Vagina (tissue), 2 donors: ENCODE data around the gene CCT5.

Experiments used
- POLR2A ChIP-seq, 2 donors: fragments of 450-650 bp; IDR thresholded peaks; one replicate each; pipeline ENCODE4 v1.6.1; 2017; ENCODE audit warnings: antibody characterized with exemption in 2 of 2, mild to moderate bottlenecking in 2 of 2, moderate library complexity in 2 of 2
- POLR2AphosphoS5 ChIP-seq, 2 donors: sonication (generic); formaldehyde crosslinking; IDR thresholded peaks; one replicate each; pipeline ENCODE4 v1.9.0; 2017; ENCODE audit warnings: antibody characterized with exemption in 2 of 2, mild to moderate bottlenecking in 2 of 2, low read depth in 1 of 2; ENCODE audit not compliant: insufficient read depth in 1 of 2
- TF ChIP-seq, protein P1 (sequence below), 3 experiments: fragments of 450-650 bp in 2 of 3; fragments of 200-600 bp in 1 of 3; sonication (generic) in 1 of 3; IDR thresholded peaks; one replicate each; pipeline ENCODE4 v1.5.1; 2017 to 2019; ENCODE audit warnings: antibody characterized with exemption in 3 of 3, mild to moderate bottlenecking in 2 of 3, moderate library complexity in 2 of 3

DNA sequence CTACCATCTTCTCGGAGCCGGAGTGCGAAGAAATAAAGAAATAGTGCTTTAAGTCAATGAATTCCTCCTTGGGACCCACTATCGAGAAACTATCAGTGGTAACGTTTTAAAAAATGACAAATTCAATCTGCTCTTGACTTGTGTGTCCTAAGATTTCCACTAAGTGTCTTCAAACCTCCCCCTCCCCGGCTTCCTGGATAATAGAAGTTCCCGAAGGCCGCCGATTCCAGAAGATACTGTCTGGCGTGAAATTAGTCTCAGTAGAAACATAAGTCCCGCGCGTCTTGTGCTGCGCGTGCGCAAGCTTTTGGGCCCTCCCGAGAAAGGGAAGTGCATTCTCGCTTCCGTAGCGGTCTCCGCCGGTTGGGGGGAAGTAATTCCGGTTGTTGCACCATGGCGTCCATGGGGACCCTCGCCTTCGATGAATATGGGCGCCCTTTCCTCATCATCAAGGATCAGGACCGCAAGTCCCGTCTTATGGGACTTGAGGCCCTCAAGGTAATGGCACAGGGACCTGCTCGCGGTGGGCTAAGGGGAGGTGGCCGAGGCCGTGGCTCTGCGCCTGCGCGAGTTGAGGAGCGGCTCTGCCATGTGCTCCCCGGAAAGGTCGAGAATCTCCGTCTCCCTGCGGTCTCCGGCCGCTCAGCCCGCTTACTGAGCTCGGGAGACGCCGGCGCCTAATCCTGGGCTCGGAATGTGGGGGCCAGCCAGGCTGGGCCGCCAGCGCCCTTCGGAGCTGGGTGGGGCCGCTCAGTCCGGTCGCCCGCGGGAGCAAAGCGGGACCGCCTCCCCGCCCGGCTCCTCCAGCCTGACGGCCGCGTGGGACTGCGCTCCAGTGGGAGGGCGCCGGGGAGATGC is at the start of gene CCT5:
- TF ChIP-seq, protein P1, sequence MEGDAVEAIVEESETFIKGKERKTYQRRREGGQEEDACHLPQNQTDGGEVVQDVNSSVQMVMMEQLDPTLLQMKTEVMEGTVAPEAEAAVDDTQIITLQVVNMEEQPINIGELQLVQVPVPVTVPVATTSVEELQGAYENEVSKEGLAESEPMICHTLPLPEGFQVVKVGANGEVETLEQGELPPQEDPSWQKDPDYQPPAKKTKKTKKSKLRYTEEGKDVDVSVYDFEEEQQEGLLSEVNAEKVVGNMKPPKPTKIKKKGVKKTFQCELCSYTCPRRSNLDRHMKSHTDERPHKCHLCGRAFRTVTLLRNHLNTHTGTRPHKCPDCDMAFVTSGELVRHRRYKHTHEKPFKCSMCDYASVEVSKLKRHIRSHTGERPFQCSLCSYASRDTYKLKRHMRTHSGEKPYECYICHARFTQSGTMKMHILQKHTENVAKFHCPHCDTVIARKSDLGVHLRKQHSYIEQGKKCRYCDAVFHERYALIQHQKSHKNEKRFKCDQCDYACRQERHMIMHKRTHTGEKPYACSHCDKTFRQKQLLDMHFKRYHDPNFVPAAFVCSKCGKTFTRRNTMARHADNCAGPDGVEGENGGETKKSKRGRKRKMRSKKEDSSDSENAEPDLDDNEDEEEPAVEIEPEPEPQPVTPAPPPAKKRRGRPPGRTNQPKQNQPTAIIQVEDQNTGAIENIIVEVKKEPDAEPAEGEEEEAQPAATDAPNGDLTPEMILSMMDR (IDR thresholded peaks at IDR 0.05) = no peak
- TF ChIP-seq POLR2AphosphoS5 (IDR thresholded peaks at IDR 0.05; ENCODE audit: insufficient read depth in 1 of 2, low read depth in 1 of 2) (peak; percentile 87 to 96), POLR2A (IDR thresholded peaks at IDR 0.05) (peak in 1 of 2 donors; percentile 46)
